ENCODE measurements around the gene FAM13C.
A peak's percentile ranks its signal among the peaks of the same experiment; 100 is the strongest.

FAM13C gene

GRCh38 chr10:59360605-59361405 is 1.5 kb downstream of the FAM13C start:
- no peak for DNase-seq

GRCh38 chr10:59358576-59358975 is 3.8 kb downstream of the FAM13C start:
- DNase-seq: no peak

- DNase-seq: no peak
These were observed 7.9 kb downstream of the FAM13C start for GRCh38 chr10:59354434-59354833.

- no peak for DNase-seq
These were observed 11.8 kb downstream of the FAM13C start for GRCh38 chr10:59350558-59350957.

GRCh38 chr10:59346321-59346720 is 16.0 kb downstream of the FAM13C start:
- no peak for DNase-seq

GRCh38 chr10:59342723-59343122 is 19.6 kb downstream of the FAM13C start:
- DNase-seq: no peak

- no peak for DNase-seq
These were observed 20.3 kb downstream of the FAM13C start for GRCh38 chr10:59342000-59342399.

GRCh38 chr10:59340285-59340684 is 22.1 kb downstream of the FAM13C start:
- DNase-seq: no peak

GRCh38 chr10:59339351-59339750 is 23.0 kb downstream of the FAM13C start:
- DNase-seq: no peak

GRCh38 chr10:59337201-59337652 is 25.1 kb downstream of the FAM13C start:
- DNase-seq: peak; percentile 8

- no peak for DNase-seq
These were observed 25.7 kb downstream of the FAM13C start for GRCh38 chr10:59336632-59337031.

GRCh38 chr10:59335497-59335896 is 26.9 kb downstream of the FAM13C start:
- no peak for DNase-seq

- no peak for DNase-seq
These were observed 28.6 kb downstream of the FAM13C start for GRCh38 chr10:59333701-59334100.

GRCh38 chr10:59332581-59332980 is 29.8 kb downstream of the FAM13C start:
- no peak for DNase-seq

GRCh38 chr10:59331661-59332060 is 30.7 kb downstream of the FAM13C start:
- no peak for DNase-seq

- no peak for DNase-seq
These were observed 37.2 kb downstream of the FAM13C start for GRCh38 chr10:59325116-59325515.

GRCh38 chr10:59324597-59324996 is 37.8 kb downstream of the FAM13C start:
- no peak for DNase-seq

GRCh38 chr10:59323831-59324401 is 38.4 kb downstream of the FAM13C start:
- DNase-seq: no peak

- DNase-seq: peak; percentile 65
These were observed 39.3 kb downstream of the FAM13C start for GRCh38 chr10:59323036-59323459.

GRCh38 chr10:59322131-59322530 is 40.2 kb downstream of the FAM13C start:
- DNase-seq: no peak

- no peak for DNase-seq
These were observed 42.0 kb downstream of the FAM13C start for GRCh38 chr10:59320355-59320754.

GRCh38 chr10:59319854-59320253 is 42.5 kb downstream of the FAM13C start:
- DNase-seq: no peak

GRCh38 chr10:59317066-59317465 is 45.3 kb downstream of the FAM13C start:
- no peak for DNase-seq

- no peak for DNase-seq
These were observed 46.9 kb downstream of the FAM13C start for GRCh38 chr10:59315465-59315864.

GRCh38 chr10:59314268-59314667 is 48.1 kb downstream of the FAM13C start:
- DNase-seq: no peak
